IPS-NIHi7 (cell line): ENCODE data around the gene PTPRK.
"Not testable (repeated sequence)": the region's sequence is repeated elsewhere in the genome, so short reads cannot be mapped to it uniquely, and the experiment has no call there.

Experiments
- DNase-seq: peaks from one replicate; pipeline ENCODE4 v3.0.0; 2012; ENCODE audit warnings: mixed read lengths; ENCODE audit errors: extremely low spot score

The PTPRK gene

GRCh38 chr6:128024046-128024445 lies 496.4 kb downstream of the PTPRK start:
- no peak for DNase-seq

DNA sequence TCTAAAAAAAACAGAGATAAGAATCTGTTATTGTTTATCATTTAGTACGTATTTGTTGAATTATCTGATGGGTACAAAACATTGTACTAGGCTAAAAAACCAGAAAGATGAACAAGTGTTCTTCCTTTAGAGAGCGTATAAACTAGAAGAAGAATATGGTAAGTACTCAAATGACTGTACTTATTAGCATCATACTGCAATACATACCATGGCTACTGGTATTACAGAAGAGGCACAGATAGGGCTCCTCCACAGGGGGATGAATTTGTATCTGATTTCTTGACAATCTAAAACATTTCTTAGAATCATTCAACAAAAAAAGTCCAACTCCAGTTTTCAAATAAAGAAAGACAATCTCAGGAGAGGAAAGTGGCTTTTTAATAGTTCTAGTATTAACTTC lies 501.6 kb downstream of the PTPRK start:
- DNase-seq: no peak

DNA sequence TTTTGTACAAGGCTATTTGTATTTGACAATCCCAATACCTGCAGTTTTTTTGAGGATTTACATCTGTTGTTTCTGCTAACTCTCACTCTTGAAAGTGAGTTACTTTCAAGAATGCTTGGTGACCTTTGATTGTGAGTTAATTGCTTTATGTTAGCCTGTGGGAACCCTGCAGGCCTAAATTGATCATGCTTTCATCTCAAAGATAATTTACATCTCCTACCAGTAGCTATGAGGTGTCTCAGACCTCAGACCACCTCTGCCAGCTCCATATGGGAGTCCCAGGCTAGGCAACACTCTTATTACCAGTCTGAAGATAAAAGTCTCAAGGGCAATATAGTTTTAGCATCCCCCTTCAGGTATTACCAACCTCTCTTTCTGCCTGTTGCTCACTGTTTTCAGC lies 503.1 kb downstream of the PTPRK start:
- no peak for DNase-seq

DNA sequence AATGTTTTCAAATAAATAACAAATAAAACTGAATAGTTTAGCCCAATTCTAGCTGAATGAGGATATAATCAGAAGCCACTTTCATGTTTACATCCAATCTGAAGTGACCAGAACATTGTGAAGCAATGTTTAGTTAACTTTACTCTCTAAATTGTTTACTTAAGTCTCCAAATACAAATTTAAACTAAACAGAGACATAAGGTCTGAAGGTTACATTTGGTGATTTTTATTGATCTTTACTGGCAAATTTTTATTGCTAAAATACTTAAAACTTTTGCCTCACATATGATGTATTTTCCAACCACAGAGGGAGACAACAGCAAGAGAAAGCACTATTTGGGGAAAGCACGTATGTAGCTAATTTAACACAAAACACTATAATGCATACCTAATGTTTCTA lies 512.7 kb downstream of the PTPRK start:
- no peak for DNase-seq

DNA sequence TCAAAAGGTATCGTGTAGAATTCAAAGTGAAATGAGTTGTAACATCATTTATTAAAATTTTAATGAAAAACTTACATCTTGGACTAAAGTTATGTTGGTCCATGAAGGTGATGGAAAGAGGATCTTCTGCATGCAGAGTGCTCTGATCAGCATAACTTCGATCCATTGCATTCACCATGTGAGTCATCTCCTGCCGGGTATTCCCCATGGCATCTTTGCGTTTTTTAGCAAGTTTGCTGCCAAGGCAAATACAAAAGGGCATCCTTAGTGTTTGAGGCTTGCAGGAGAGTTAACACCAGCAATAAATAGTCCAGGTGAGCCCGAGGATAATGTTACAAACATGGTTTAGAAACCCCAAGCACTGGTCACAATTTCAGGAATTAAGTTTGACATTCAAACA lies 515.4 kb downstream of the PTPRK start:
- DNase-seq: no peak

DNA sequence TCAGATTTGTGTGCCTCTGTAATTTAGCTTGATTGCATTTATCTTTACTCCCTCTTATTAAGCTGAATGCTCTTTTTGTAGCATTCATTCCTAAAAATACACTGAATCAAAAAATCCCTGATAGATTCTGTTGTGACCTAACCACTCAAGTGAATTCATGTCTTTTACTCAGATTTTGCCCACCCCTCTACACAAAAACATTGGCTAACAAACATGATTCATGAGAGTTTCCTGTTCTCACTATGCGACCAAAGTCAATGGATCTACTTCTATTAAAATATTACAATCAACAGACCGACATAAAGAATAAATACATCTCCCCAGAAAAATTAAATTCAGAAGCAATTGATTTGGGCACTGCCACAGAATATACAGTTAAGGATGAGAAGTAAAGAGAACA lies 520.0 kb downstream of the PTPRK start:
- DNase-seq: no peak

DNA sequence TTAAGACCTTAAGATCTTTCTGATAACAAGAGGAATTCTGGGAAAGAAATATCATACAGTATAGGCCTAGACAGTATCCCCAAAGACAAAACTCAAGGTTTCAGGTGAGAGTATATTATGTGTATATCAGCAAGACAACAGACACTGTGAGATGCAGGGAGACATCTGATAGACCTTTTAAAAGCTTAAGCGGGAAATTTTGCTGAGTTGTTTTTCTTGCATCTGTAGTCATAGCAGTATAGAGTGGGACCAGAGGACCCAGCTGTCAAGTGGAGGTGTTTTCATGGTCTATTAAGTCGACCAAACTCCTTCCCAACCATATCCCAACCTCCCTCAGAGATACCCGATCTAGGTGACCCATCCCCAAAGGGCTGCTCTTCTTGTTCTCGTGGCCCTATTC lies 521.4 kb downstream of the PTPRK start:
- no peak for DNase-seq

GRCh38 chr6:127997496-127998164 lies 522.8 kb downstream of the PTPRK start:
- DNase-seq: no peak

DNA sequence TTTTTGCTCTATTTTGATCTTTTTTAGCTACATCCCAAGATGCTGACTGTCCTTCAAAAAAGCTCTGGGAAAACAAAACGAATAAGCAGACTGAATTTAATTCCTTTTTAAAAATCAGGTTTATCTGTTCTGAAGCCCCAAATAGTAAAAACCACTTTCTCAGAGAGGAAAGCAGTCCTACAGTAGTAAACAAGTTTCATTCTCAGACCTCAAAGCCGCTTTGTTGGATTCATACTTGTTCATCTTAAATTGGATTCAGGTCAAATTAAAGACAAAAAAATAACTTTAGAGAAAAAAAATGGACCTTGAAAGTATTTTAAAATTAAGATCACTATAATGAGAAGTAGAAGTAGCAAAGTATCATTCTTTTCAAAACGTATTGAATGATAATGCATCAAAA lies 523.5 kb downstream of the PTPRK start:
- no peak for DNase-seq

GRCh38 chr6:127992144-127992543 lies 528.3 kb downstream of the PTPRK start:
- DNase-seq: no peak

DNA sequence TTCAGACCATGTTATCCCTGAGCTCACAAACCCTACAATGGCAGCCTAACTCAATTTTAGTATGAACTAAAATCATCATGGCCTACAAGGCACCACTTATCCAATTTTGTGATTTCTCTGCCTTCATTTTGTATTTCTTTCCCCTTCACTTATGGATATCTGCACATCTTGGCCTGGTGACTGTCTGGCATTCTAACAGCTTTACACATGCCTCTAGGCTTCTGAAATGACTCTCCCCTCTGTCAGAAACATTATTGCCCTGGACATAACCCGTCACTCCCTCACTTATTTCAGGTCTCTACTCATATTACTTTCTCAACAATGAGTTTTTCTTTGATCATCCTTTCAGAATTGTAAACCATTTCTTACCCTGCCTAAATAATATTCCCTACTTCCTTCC lies 530.3 kb downstream of the PTPRK start:
- no peak for DNase-seq

DNA sequence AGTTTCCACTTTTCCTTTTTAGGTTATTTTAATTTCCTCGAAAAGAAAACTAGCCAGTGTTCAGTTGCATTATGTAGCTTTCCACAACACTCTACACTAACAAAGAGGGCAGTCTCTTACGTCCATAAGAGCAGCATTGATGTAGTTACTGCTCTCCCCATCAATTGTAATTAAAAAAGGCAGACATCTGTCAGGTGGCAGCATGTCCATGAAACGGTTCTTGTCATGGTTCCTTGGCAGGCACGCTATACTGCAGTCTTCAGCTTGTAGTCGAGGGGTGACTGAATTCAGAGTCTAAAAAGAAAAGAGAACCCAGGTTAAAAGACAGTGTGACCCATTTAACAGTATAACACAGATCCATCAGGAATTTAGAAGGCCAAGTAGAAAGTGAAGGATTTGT lies 539.4 kb downstream of the PTPRK start:
- DNase-seq: no peak

GRCh38 chr6:127978185-127978584 lies 542.2 kb downstream of the PTPRK start:
- DNase-seq: not testable (repeated sequence)

DNA sequence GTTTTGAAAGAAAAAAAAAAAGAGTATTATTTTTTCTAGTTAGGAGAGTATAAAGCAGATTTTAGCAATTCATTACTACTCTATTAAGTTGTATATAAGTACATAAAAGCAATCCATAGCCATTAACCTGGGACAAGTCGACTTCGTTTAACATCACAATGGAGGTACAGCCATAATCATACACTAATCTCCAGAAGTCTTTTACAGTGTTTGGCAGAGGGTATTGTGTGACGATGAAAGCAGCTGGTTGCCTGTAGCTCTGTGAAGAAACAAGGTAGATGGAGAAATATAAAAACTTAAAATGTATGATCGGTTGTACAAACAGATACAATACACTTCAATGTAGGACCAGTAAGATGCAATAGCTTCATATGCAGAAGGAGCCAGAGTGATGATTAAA lies 543.6 kb downstream of the PTPRK start:
- no peak for DNase-seq

DNA sequence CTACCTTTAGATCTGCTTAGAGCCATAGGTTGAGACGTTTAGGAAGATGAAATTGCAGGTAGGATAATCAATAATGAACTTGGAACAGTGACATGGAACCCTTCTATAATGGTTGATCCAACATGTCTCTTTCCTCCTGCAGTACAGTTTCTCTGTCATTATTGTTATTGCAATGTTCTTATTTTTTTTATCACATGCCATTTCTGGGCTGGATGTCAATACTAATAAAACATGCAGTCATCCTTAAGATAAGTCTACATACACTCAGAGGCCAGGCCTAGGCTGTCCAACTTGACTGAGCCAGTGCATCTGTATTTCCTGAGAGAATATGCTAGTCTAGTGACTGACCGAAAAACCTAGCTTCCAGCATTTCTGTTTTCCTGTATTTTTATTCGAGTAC lies 544.3 kb downstream of the PTPRK start:
- DNase-seq: no peak

DNA sequence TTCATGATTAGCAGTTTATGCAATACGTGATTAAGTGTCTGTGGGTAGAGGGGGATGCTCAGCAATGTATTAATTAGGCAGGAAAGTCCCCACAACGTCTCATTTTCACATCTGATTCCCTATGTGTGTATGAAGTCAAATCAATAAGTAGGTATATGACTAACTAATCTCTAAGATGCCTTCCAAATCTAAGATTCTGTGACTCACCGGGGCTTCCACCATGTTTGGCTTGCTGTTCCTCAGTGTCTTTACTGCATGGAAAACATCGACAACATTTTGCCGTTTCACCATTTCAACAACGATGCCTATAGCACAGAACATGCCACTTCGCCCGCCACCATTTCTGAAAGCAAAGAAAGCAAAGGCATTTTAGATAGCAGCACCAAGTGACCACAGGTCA lies 547.6 kb downstream of the PTPRK start:
- DNase-seq: no peak

DNA sequence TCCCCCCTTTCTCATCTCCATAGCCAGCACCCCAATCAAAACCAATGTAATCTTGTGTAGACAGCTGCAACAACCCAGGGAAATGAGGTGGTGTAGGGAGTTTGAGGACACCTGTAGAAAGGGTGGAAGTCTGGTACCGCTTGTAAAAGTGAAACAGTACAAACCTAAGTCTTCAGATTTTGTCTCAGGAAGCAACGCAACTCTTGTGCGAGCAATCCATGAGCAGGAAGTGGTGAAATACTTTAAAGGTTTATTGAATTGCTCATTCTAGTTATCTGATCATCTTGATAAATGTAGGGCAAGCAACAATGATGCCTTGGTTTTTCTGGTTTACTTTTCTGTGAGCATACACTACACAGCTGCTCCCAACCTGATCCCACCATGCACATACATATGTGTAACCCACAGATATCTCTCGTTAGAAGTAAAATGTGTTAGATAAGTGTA lies 548.4 kb downstream of the PTPRK start:
- no peak for DNase-seq

DNA sequence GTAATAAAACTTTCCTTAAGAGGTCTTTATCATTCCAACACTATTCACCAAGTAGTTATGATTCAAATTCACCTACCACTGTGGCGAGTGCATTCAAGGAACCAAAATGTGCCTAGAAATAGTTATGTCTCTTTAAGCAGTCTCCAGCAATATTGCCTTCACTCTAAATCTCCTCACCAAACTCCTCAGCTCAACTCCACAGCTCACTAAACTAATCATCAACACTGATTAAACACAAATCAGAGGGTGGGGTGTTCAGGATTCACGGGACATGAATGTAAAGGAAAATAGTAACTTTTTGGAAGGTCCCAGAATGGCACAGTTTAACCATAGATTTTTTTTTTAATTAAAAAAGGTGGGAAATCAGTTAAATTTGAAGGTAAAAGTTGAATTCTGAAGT lies 549.0 kb downstream of the PTPRK start:
- no peak for DNase-seq

GRCh38 chr6:127969701-127970100 lies 550.7 kb downstream of the PTPRK start:
- no peak for DNase-seq

DNA sequence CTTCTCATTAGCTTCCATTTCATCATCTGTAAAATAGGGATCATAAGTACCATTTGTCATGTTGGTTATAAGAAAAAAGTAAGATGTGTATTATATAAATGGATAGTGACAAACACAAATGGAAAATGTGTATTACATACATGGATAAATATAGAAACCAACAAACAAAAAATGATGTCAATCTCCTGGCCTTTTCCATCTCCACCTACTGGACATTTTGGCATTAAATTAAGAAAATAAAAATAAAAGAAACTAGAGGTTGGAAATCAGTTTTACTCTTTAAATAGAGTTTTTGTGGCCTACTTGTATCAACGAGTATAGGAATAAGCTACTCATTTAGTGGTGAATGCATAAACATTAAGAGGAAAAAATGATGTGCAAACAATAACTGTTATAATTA lies 552.0 kb downstream of the PTPRK start:
- no peak for DNase-seq

GRCh38 chr6:127967708-127968107 lies 552.7 kb downstream of the PTPRK start:
- no peak for DNase-seq

DNA sequence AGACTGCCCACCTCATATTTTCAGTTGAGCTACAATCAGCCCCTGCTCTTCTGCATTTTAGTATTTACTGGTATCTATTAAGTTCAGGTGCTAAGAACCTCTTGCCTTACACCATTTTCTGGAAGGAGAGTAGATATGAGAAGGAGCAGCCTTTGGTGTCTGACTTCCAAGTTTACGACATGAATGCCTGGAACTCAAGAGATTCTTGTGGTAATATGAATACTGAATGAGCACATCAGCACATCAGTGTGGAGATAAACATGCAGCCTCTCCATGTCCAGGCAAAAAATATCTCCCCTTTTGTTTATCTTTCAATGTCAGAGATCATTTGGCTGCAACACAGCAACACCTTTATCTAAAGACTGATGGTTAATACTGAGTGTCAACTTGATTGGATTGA lies 553.8 kb downstream of the PTPRK start:
- no peak for DNase-seq

DNA sequence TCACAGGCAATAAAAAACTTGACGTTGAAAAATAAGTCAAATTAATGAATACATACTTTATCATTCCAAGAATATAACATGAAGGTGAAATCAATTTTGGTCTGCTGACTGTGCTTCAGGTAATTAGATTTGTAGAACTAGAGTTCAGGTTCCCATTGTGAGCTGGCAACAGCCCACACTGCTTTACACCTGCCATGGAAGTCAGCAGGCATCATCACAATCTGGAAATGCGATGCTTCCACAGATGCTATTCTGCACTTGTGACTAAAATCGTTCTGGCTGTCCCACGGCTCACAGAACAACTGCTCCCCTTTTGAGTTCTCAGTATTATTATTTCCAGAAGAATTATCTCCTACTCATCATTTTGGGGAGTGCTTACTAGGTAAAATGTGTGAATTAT lies 556.9 kb downstream of the PTPRK start:
- DNase-seq: no peak

GRCh38 chr6:127959869-127960268 lies 560.5 kb downstream of the PTPRK start:
- no peak for DNase-seq
